ENCODE data around the gene UGT2A1.
A peak's percentile ranks its signal among the peaks of the same experiment; 100 is the strongest.

The UGT2A1 gene

DNA sequence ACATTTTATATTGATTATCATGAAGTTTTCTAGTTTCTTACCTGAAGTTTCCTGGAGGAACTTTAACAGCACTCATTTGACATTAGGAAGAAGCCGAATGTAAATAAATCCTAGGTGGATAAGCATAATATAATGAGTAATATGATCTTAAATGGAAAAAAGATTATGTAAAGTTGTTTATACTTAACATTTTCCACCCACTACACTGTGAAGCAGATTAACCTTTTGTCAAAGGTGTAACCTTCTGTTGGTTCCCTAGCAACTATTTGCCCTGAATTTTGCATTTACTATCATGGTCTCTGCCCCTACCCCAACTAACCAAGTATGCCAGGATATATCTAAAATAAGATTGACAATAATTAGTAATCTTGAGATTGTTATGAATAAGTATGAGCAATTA, at the start of gene UGT2A1:
TSS of gene UGT2A1 (minus strand) at position 101 of the 400 bp plus-strand sequence. CDS start 5,603 bp downstream, outside the sequence.
- ChIA-PET POLR2A (ENCODE audit: low non-redundant PET) (no interaction called here), CTCF (no interaction called here)
- TF ChIP-seq, protein P1, sequence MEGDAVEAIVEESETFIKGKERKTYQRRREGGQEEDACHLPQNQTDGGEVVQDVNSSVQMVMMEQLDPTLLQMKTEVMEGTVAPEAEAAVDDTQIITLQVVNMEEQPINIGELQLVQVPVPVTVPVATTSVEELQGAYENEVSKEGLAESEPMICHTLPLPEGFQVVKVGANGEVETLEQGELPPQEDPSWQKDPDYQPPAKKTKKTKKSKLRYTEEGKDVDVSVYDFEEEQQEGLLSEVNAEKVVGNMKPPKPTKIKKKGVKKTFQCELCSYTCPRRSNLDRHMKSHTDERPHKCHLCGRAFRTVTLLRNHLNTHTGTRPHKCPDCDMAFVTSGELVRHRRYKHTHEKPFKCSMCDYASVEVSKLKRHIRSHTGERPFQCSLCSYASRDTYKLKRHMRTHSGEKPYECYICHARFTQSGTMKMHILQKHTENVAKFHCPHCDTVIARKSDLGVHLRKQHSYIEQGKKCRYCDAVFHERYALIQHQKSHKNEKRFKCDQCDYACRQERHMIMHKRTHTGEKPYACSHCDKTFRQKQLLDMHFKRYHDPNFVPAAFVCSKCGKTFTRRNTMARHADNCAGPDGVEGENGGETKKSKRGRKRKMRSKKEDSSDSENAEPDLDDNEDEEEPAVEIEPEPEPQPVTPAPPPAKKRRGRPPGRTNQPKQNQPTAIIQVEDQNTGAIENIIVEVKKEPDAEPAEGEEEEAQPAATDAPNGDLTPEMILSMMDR (conservative IDR thresholded peaks at IDR 0.05; ENCODE audit: low read depth), result no peak

DNA sequence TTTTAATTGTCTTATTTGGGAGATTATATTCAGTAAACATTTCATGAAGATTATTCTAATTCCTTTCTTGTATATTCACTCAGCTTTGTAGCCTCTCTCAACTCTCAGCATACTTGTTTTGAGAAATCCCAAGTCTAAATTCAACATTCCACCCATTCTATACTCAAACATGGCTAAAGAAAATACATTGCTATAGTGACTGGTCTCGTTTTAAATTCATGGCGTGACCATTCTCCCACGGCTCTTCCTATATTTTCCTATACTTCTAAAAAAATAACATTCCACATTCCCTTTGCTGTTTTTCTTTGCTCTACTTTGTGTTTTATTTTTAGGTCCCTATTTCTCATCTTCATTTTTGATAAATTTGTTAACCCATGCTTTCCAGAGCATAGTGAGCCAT, 49.2 kb upstream of the UGT2A1 start:
- ChIA-PET POLR2A (ENCODE audit: low non-redundant PET) (no interaction called here), CTCF (no interaction called here)
- TF ChIP-seq, protein P1 (conservative IDR thresholded peaks at IDR 0.05; ENCODE audit: low read depth), result no peak
- no peak overlapping the region for H3K27ac ChIP-seq
- DNase-seq (ENCODE audit: low spot score), result no peak

More for the DNA sequence above, at the start of gene UGT2A1:
- DNase-seq (ENCODE audit: low spot score), result no peak
- H3K27ac ChIP-seq, result no peak within 1 kb of the TSS

DNA sequence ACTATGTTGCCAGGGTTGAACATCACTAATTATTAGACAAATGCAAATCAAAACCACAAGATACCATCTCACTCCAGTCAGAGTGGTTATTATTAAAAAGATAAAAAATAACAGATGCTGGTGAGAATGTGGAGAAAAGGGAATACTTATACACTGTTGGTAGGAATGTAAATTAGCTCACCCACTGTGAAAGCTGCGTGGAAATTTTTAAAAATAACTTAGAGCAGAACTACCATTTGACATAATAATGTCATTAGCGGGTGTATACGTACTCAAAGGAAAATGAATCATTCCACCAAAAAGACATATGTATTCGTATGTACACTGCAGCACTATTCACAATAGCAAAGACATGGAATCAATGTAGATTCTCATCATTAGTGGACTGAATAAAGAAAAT, 48.6 kb upstream of the UGT2A1 start:
- TF ChIP-seq, protein P1 (conservative IDR thresholded peaks at IDR 0.05; ENCODE audit: low read depth), result no peak
- CTCF ChIA-PET, result no interaction called here
- POLR2A ChIA-PET (ENCODE audit: low non-redundant PET), result no interaction called here
- DNase-seq (ENCODE audit: low spot score), result no peak
- H3K27ac ChIP-seq, result no peak overlapping the region

DNA sequence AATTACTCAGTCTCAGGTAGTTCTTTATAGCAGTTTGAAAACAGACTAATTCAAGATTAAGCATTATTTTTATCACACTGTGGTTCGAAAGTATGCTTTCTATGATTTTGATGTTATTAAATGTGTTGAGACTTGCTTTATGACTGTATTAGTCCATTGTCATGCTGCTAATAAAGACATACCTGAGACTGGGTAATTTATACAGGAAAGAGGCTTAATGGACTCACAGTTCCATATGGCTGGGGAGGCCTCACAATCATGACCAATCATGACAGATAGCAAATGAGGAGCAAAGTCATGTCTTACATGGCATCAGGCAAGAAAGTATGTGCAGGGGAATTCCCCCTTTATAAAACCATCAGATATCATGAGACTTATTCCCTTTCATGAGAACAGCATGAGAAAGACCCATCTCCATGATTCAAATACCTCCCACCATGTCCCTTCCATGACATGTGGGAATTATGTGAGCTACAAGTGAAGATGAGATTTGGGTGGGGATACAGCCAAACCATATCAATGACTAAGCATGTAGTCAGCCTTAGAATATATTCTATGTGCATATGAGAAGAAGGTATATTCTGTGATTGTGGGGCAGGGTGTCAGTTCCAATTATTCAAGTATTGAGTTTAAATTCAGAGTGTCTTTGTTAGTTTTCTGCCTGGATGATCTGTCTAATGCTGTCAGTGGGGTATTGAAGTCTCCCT, 44.6 kb upstream of the UGT2A1 start:
- ChIA-PET CTCF (no interaction called here), POLR2A (ENCODE audit: low non-redundant PET) (no interaction called here)
- TF ChIP-seq, protein P1 (conservative IDR thresholded peaks at IDR 0.05; ENCODE audit: low read depth), result no peak
- no peak for DNase-seq (ENCODE audit: low spot score)
- no peak overlapping the region for H3K27ac ChIP-seq

DNA sequence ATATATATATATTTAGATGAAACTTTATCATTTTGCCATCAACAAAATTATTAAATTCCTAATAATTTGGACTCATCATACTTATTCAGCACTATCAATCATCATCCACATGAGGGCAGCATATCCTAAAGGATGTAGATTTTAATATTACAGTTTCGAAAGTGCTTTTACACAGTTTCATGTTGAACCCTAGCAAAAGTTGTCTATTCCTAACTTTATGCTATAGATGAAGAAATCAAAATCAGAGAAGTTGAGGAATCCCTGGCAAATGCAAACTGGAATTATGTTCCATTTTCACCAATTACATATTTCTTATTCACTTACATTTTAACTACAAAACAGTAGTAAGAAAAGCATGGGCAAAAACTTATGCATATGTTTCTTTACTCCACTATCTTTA, 36.6 kb upstream of the UGT2A1 start:
- POLR2A ChIA-PET (ENCODE audit: low non-redundant PET), result no interaction called here
- DNase-seq (ENCODE audit: low spot score), result peak; percentile 19
- no peak overlapping the region for H3K27ac ChIP-seq
- TF ChIP-seq, protein P1 (conservative IDR thresholded peaks at IDR 0.05; ENCODE audit: low read depth), result peak; percentile 54
- CTCF ChIA-PET, result interaction anchor here (0.8 to 1.8 kb wide), 5 partner anchors 11 to 192 kb away, joined by 3 to 8 read pairs (median 6); no protein-coding TSS in a partner anchor

DNA sequence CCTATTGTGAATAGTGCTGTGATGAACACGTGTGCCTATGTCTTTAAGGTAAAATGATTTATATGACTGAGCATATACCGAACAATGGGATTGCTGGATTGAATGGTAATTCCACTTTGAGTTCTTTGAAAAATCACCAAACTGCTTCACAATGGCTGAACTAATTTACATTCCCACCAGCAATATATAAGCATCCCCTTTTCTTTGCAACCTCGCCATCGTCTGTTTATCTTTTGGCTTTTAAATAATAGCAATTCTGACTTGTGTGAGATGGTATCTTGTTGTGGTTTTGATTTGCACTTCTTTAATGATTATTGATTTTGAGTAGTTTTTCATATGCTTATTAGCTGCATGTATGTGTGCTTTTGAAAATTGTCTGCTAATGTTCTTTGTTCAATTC, 31.8 kb upstream of the UGT2A1 start:
- CTCF ChIA-PET, result interaction anchor here (0.9 kb wide), 1 partner anchor 196 kb away, joined by 4 read pairs; no protein-coding TSS in a partner anchor
- POLR2A ChIA-PET (ENCODE audit: low non-redundant PET), result no interaction called here
- H3K27ac ChIP-seq, result no peak overlapping the region
- DNase-seq (ENCODE audit: low spot score), result no peak
- TF ChIP-seq, protein P1 (conservative IDR thresholded peaks at IDR 0.05; ENCODE audit: low read depth), result no peak

Data from RWPE1 (cell line).